Measurements from ENCODE around the gene AFAP1.

- TF ChIP-seq CTCF (IDR thresholded peaks at IDR 0.05) (no peak), POLR2A (IDR thresholded peaks at IDR 0.05) (no peak)
Observed at GRCh38 chr4:7760228-7760627, 179.4 kb downstream of the AFAP1 start.

Data from Peyer's patch (tissue), 4 donors.